HTR-8/SVneo (cell line): Measurements from ENCODE around the gene TAS2R39.
A peak's percentile ranks its signal among the peaks of the same experiment; 100 is the strongest.

ENCODE experiments used
- DNase-seq: peaks from one replicate; pipeline ENCODE4 v3.0.0; 2011; ENCODE audit warnings: low spot score, mixed read lengths; ENCODE audit not compliant: insufficient read length
- FAIRE-seq: peaks from 2 replicates; lab custom pipeline; 2011; peaks lifted over from hg19 to GRCh38; lab: Jason Lieb, UNC

Gene TAS2R39

DNA sequence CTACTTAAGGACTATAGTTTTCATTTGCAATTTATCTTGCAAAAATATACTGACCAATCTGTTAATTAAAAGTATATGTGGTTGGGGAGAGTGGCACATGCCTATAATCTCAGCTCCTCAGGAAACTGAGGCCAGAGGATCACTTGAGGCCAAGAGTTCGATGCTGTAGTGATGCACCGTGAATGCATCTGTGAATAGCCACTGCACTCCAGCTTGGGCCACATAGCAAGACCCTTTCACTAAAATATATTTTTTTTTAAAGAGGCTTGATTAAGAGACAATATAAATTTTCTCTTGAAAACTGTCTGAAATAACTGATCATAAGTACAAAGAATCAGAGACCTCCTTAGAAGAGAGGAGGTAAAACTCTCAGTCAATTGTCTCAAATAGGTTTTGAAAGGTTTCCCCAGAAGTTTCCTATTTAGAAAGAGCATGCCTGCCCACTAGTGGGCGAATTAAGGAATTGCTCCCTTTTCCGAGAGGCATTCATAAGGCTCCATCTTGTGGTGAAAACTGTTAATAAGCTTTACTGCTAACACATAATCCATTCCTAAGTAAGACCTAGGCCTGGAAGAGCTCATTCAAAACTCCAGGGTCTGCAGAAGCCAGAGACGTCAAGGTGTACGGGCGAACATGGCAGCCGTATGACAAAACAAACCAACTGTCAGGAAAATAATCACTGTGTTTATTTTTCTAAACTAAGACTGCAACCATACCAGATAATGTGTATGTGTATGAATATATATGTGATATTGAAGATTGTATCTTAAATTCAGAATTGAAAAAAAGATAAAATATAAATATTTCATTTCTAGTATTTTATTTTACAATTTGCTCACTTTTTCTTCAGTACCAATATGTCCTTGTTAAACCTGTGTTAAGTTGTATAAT is 31.8 kb downstream of the TAS2R39 start:
- DNase-seq: peak; percentile 54
- no peak for FAIRE-seq

DNA sequence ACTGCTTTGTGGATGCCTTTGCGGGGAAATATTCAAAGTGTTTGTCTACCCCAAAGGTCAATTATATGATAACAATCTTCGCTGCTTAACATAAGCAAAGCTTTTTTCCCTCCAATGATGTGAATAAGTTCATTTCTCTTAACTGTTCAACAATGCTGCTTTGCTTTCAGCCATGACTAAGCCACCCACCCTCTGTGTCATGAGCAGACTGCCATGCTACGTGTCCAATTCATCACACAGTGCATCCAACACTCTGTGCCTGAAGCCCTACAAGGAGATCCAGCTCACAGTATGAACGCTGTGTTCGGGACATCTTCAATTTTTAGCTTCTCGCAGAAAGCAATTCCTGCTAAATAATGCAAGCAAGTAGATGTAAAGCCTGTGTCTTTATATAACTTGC is 32.9 kb downstream of the TAS2R39 start:
- DNase-seq: no peak
- no peak for FAIRE-seq

DNA sequence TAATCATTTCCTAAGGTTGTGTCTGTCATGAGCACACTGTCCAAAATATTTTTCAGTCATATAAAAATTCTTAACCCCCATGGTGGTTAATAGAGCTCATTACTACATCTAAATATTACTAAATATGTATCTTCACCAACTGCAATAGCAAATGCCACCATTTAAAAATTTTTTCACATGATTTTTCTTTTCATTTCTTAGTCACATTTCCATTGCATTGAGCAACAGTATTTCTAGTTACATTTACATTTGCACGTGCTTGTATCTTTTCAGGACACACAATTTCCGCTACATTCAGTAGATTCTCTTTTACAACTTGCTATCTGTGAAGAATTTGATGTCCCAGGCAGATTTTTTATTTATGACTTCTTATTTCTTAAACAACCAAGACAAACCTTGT is 33.5 kb downstream of the TAS2R39 start:
- DNase-seq (no peak), FAIRE-seq (no peak)

DNA sequence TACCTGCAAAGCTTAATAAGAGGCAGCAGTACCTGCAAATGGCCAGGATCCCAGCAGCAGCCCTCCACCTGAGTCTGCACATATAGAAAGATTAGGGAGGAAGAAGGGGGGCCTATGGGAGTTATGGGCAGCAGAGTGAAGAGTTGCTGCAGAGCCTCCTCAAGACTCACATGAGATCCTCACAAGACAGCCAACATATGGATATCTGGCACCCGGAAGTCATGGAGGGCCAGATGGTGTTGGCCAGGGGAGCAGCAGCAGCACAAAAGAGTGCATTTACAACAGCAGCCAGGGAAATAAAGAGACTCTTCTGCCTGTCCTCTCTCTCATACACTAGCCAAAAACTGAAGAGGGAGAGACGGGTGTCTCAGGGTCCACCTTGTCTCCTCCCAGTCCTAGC is 34.6 kb downstream of the TAS2R39 start:
- FAIRE-seq: no peak
- DNase-seq: no peak

DNA sequence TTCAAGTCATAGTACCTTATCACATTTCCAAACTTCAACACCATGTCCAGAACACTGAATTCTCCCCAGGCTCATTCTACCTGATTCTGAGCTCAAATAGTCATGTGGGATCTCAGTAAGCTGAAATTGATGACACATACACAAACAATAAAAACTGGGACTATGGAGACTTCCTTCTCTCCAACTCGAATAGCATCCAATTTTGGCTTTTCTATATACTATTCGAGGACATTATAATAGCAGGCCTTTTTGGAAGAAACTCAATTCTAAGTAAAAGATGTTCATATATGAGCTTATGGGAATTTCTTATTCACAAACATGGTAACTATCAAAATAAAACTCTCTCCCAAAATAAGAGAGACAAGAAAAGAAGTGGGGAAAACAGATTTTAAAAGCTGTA is 38.1 kb downstream of the TAS2R39 start:
- no peak for FAIRE-seq
- no peak for DNase-seq

DNA sequence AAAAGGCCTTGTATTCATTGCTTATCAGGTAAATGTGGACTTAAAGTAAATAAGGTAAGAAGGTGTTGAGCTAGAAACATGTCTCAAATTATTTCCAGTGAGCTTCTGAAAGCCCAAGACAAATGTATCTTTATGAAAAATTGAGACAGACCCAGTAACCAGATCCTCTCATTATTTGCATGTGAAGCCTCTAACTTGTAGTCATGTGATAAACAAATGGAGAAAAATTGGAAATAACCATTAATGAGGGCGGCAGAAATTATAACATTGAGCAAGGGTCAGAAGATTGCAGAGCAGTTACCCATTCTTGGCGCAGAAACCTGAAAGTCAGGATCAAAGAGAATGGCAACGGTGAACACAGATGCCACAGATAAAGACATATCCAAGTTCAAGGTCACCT is 38.5 kb downstream of the TAS2R39 start, which contains the start of gene TAS2R40:
TAS2R40 (plus strand) TSS at position 301 of the 400 bp plus-strand sequence; CDS start at position 343, 42 bp downstream.
- DNase-seq (no peak), FAIRE-seq (no peak)

DNA sequence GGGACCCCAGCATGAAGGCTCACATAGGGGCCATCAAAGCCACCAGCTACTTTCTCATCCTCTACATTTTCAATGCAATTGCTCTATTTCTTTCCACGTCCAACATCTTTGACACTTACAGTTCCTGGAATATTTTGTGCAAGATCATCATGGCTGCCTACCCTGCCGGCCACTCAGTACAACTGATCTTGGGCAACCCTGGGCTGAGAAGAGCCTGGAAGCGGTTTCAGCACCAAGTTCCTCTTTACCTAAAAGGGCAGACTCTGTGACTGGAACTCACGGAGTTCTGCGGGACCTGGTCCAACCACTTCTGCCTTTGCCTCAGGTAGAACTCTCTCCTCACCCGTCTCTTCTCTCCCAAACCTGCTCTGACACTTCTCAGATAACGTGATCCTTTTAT is 39.6 kb downstream of the TAS2R39 start:
- DNase-seq (no peak), FAIRE-seq (no peak)

DNA sequence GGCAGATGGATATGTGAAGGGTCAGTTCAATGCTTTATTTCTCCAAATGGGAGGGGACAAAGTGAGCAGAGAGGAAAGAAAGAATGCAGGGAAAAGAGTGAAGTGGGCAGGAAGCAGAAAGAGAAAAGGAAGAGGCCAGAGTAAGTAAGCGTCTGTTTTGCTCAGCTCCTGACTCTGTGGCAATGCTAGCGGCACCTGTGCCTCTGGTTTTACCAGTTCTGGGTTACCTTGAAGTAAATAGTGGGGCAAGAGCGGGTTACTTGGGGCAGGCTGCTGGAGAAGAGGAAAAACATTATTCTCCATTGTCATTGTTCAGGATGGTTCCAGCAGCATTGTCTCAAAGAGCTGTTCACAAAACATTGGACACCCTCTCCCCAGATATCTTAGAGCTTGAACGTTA is 40.6 kb downstream of the TAS2R39 start:
- DNase-seq (no peak), FAIRE-seq (no peak)

DNA sequence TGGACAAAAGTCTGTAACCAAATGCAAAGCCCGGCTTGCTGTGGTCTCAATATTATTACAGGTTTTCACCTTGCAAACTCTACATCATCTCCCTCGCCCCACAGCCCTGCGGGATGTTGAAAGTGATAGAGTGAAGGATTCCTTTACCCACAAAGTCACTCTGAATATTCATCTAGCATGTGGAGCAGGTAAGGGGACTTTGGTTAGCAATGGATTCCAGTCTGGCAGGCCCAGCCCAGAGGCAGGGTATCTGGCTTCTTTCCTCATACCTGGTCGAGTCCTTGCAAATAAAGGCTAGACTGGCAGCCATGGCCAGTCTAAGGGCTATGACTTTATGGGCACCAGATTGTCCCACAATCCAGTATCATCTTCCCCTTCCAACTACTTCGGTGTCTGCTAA is 41.8 kb downstream of the TAS2R39 start:
- FAIRE-seq: no peak

DNA sequence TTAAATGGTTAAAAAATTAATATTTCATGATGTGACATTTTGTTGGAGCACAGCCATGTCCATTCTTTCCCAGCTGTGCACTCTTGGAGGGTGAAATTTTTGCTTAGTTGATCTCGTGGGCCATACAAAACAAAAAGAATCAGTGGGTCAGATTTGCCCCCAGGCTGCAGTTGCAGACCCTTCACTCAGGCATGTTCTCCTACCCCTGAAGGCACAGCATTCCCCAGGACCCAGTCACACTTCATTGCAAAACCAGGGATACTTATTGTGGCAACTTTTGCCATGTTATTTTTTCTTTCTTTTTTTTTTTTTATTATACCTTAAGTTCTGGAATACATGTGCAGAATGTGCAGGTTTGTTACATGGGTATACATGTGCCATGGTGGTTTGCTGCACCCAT is 44.6 kb downstream of the TAS2R39 start:
- FAIRE-seq (no peak), DNase-seq (no peak)

More for the DNA sequence above, 41.8 kb downstream of the TAS2R39 start:
- DNase-seq: no peak

DNA sequence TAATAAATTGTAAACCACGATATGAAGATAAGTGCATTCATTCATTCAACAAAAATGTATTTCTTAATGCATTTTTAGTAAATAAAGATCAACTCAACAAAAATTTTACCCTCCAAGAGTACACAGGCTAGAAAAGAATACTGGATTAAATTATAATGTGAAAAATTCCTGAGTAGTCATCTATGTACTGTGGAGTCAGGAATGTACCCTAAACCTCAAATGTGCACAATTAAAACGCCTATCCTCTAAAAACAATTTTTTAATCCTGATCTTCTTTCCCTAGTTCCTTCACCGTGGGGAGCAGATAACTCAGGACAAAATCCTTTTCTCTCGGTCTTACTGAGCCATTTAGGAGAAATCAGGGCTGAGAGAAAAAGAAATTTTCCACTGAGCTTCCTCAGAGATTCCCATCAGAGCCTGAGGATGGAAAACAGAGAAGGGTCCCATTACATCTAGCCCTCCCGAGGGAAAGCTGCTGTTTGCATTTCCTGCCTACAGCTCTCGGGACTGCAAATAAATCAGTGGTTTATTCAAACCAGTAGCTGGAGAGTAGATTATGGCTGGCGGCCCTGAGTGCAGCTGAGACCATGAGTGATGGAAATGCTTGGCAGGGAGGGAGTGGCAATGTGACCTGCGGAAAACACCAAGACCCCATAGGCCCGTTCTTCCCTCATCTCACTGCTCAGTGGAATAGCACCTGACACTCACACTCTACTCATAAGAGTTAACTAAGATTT is 46.0 kb downstream of the TAS2R39 start:
- no peak for FAIRE-seq
- DNase-seq: no peak

DNA sequence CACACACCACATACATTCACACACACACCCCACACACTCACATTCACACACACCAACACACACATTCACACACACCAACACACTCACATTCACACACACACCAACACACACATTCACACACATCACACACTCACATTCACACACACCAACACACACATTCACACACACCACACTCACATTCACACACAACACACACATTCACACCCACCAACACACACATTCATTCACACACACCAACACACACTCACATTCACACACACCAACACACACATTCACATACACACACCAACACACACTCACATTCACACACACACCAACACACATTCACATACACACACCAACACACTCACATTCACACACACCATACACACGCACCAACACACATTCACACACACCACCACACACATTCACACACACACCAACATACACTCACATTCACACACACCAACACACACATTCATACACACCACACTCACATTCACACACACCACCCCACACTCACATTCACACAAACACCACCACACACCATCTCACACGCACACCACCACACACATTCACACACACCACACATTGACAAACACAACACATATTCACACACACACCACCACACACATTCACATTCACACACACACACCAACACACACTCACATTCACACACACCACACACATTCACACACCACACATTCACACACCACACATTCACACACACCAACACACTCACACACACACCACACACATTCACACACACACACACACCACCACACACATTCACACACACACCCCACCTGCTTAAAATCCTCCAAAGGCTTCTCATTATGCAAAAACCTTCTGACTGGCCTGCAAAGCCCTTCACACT is 47.6 kb downstream of the TAS2R39 start:
- DNase-seq (no peak), FAIRE-seq (peak; percentile 96)
